Measurements from ENCODE around the gene PGS1. TPM values are rescaled to one million over a fixed set of nuclear protein-coding genes. Genes with fewer than 3 reads are reported as not detected.
A peak's percentile ranks its signal among the peaks of the same experiment; 100 is the strongest.

The PGS1 gene
- total RNA-seq, 6 experiments from 2014 or later, result 20.2 to 26.1 (median 24.5) TPM

DNA sequence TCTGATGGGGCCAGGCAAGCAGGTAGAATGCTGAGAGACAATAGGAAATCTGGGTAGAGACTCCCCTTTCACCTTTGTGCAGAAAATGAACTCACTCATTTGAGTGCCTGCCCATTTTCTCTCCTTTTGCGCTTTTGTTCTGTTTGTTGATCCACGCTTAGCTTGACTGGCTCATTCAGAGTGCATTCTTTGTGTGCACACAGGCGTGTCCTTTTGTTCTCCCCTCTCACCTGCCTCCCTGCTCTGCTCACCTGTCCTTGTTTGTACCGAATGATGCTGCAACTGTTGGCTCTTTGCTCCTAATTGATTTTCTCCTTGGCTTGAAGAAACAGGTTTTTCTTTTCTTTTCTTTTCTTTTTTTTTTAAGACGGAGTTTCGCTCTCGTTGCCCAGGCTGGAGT is 15.8 kb downstream of the PGS1 start:
- Mint-ChIP-seq H3K27me3 (ENCODE audit: insufficient read depth) (no peaks in the 10 kb centered on the region), H3K27ac (no peak overlapping the region), H3K4me3 (no peak overlapping the region)

DNA sequence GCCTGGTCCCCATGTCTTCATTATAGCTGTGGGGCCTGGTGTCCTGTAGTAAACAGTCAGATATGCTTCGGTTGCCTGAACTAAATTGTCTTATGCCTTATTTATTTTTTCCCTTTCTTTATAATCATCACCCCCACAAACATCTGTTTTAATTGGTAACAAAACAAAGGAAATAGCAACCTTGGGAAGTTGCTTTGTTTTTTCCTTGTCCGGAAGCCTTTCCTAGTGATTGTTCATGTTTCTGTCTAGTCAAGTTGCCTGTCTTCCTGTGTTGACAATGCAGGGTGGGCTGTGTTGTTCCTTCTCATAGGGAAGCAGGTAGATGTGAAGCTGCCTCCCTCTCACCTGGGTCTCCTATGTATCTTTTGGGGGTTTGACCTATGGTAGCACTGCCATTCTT is 16.7 kb downstream of the PGS1 start:
- Mint-ChIP-seq H3K9me3 (no peaks in the 10 kb centered on the region), H3K27ac (peak overlapping the region; percentile 8; the same call in 1 of the 2 replicates), H3K4me3 (no peak overlapping the region), H3K27me3 (ENCODE audit: insufficient read depth) (no peaks in the 10 kb centered on the region), H3K4me1 (ENCODE audit: low read depth) (peaks cover 60% of the 10 kb centered on the region), H3K36me3 (ENCODE audit: low read depth) (peaks cover 21% of the 10 kb centered on the region)
- no peak for DNase-seq
- TF ChIP-seq, protein P1, sequence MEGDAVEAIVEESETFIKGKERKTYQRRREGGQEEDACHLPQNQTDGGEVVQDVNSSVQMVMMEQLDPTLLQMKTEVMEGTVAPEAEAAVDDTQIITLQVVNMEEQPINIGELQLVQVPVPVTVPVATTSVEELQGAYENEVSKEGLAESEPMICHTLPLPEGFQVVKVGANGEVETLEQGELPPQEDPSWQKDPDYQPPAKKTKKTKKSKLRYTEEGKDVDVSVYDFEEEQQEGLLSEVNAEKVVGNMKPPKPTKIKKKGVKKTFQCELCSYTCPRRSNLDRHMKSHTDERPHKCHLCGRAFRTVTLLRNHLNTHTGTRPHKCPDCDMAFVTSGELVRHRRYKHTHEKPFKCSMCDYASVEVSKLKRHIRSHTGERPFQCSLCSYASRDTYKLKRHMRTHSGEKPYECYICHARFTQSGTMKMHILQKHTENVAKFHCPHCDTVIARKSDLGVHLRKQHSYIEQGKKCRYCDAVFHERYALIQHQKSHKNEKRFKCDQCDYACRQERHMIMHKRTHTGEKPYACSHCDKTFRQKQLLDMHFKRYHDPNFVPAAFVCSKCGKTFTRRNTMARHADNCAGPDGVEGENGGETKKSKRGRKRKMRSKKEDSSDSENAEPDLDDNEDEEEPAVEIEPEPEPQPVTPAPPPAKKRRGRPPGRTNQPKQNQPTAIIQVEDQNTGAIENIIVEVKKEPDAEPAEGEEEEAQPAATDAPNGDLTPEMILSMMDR (IDR thresholded peaks at IDR 0.05), result no peak

More for the DNA sequence above, 15.8 kb downstream of the PGS1 start:
- no peak for DNase-seq
- TF ChIP-seq, protein P1 (IDR thresholded peaks at IDR 0.05), result no peak
- no peaks in the 10 kb centered on the region for H3K9me3 Mint-ChIP-seq
- H3K4me1 Mint-ChIP-seq (ENCODE audit: low read depth), result peaks cover 65% of the 10 kb centered on the region
- H3K36me3 Mint-ChIP-seq (ENCODE audit: low read depth), result peaks cover 17% of the 10 kb centered on the region

DNA sequence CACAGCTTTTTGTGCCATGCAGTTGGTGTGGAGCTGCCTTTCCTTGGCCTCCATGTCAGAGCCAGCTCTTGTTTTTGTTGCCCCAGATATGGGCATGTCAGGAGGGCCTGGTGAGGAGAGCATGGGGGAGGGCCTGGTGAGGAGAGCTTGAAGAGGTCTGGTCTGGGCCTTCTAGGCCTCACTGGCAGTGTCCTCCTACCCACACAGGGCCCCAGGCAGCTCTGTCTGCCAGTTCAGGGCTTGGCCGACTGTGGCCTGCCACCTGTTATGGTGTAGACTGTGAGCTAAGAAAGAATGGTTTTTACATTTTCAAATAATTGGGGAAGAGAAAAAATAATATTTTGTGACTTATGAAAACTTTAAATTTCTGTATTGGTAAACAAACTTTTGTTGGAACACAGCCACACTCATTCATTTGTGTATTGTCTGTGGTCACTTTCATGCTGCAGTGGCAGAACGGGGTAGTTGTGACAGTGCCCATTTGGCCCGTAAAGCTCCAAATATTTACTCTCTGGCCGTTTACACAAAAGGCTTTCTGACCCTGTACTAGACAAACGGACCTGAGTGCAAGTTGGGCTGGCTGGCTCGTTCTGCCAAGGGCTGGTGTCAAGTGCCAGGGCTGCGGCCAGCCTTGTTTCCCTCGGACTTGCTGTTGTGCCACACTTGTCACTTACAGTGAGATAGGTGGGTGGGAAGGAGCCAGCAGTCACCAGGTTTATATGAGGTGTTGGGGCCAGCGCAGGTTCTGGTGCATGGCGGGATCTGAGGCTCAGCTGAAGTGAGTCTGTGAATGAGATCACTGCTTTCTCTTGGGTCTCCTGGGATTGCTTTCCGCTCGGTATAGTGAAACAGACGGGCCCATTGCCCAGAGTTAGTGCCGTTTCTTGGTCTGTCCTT is 18.2 kb downstream of the PGS1 start:
- TF ChIP-seq, protein P1 (IDR thresholded peaks at IDR 0.05), result no peak
- H3K9me3 Mint-ChIP-seq, result no peaks in the 10 kb centered on the region
- no peak for DNase-seq
- peaks cover 57% of the 10 kb centered on the region for H3K4me1 Mint-ChIP-seq (ENCODE audit: low read depth)
- H3K27ac Mint-ChIP-seq, result no peak overlapping the region
- no peaks in the 10 kb centered on the region for H3K27me3 Mint-ChIP-seq (ENCODE audit: insufficient read depth)
- no peak overlapping the region for H3K4me3 Mint-ChIP-seq
- peaks cover 34% of the 10 kb centered on the region for H3K36me3 Mint-ChIP-seq (ENCODE audit: low read depth)

DNA sequence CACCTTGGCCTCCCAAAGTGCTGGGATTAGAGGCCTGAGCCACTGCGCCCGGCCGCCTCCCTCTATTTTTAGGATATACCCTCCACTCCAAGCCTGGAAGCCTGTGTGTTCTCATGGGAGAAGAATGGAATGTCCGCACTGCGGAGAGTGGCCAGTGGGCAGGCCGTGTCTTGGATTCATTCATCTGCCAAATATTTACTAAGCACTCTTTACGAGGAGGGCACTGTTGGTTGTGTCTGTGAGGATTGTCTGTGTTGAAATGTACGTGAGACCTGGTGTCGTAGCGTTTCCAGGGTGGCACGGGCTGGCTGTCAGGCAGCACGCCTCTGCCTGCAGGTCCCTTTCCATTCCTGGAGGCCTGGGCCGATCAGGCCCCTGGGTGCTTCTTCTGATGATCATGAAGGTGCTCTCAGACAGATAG is 19.2 kb downstream of the PGS1 start:
- H3K9me3 Mint-ChIP-seq, result no peaks in the 10 kb centered on the region
- DNase-seq, result peak; percentile 32
- peaks cover 34% of the 10 kb centered on the region for H3K36me3 Mint-ChIP-seq (ENCODE audit: low read depth)
- TF ChIP-seq, protein P1 (IDR thresholded peaks at IDR 0.05), result no peak
- no peak overlapping the region for H3K4me3 Mint-ChIP-seq
- H3K27ac Mint-ChIP-seq, result peak overlapping the region; percentile 45
- H3K27me3 Mint-ChIP-seq (ENCODE audit: insufficient read depth), result no peaks in the 10 kb centered on the region
- peaks cover 50% of the 10 kb centered on the region for H3K4me1 Mint-ChIP-seq (ENCODE audit: low read depth)

DNA sequence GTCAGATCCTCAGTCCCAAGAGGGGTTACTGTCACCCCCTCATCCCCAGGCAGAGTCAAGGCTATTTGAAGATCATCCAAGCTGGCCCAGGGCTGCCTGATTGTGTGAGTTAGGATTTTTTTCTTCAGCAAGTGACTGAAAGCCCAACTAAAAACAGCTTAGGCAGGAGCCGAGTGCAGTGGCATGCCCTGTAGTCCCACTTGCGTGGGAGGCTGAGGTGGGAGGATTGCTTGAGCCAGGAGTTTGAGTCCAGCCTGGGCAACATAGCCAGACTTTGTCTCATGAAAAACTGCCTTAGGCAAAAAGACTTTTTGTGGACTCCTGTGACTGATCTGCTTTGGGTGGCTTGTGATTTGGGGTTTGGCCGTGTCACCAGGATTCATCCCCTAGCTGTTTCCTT is 19.9 kb downstream of the PGS1 start:
- TF ChIP-seq, protein P1 (IDR thresholded peaks at IDR 0.05), result no peak
- H3K4me3 Mint-ChIP-seq, result no peak overlapping the region
- peaks cover 43% of the 10 kb centered on the region for H3K4me1 Mint-ChIP-seq (ENCODE audit: low read depth)
- no peak for DNase-seq
- no peaks in the 10 kb centered on the region for H3K27me3 Mint-ChIP-seq (ENCODE audit: insufficient read depth)
- H3K36me3 Mint-ChIP-seq (ENCODE audit: low read depth), result peaks cover 33% of the 10 kb centered on the region
- H3K27ac Mint-ChIP-seq, result 0 out of 2 replicates have a peak overlapping the region, but pooled peaks have one; percentile 45
- no peaks in the 10 kb centered on the region for H3K9me3 Mint-ChIP-seq
